Glutamatergic neuron (in vitro differentiated cells): Measurements from ENCODE around the gene CHCHD1. TPM values are rescaled to one million over a fixed set of nuclear protein-coding genes. Genes with fewer than 3 reads are reported as not detected.

Experiments
- DNase-seq: peaks from one replicate; pipeline ENCODE4 v3.0.0; 2022
- H3K27ac Mint-ChIP-seq: one replicate; pipeline ENCODE4 v1.8.0; 2020; ENCODE audit warnings: mild to moderate bottlenecking, mixed read lengths, inconsistent platforms; ENCODE audit not compliant: unreplicated experiment
- H3K27me3 Mint-ChIP-seq: one replicate; pipeline ENCODE4 v1.8.0; 2020; ENCODE audit warnings: mild to moderate bottlenecking, moderate library complexity, mixed read lengths, inconsistent platforms; ENCODE audit not compliant: unreplicated experiment
- H3K36me3 Mint-ChIP-seq: one replicate; pipeline ENCODE4 v1.8.0; 2020; ENCODE audit warnings: mild to moderate bottlenecking, mixed read lengths, inconsistent platforms; ENCODE audit not compliant: unreplicated experiment
- H3K4me1 Mint-ChIP-seq: one replicate; pipeline ENCODE4 v1.8.0; 2020; ENCODE audit warnings: mild to moderate bottlenecking, low read depth, mixed read lengths, inconsistent platforms; ENCODE audit not compliant: unreplicated experiment
- H3K4me3 Mint-ChIP-seq: one replicate; pipeline ENCODE4 v1.8.0; 2020; ENCODE audit warnings: mild to moderate bottlenecking, mixed read lengths, inconsistent platforms; ENCODE audit not compliant: unreplicated experiment
- H3K9me3 Mint-ChIP-seq: one replicate; pipeline ENCODE4 v1.8.0; 2020; ENCODE audit warnings: mild to moderate bottlenecking, moderate library complexity, mixed read lengths, inconsistent platforms; ENCODE audit not compliant: unreplicated experiment
- total RNA-seq: library from RNA; stranded (reverse); fragmentation: NEBNext Ultra II Directional; extraction: Animal tissue kit (Norgen Biotek cat#: 25700); gene quantifications from one replicate; pipeline ENCODE4 v1.2.1, GENCODE V29; 2021; ENCODE audit not compliant: unreplicated experiment
- TF ChIP-seq, protein P1 (sequence below): fragments of 200-600 bp; sonication (generic); IDR thresholded peaks from one replicate; pipeline ENCODE4 v1.5.0; 2021; ENCODE audit not compliant: partially characterized antibody, unreplicated experiment

CHCHD1 gene
- total RNA-seq, 1 donor from 2014 or later: 30.9 TPM

DNA sequence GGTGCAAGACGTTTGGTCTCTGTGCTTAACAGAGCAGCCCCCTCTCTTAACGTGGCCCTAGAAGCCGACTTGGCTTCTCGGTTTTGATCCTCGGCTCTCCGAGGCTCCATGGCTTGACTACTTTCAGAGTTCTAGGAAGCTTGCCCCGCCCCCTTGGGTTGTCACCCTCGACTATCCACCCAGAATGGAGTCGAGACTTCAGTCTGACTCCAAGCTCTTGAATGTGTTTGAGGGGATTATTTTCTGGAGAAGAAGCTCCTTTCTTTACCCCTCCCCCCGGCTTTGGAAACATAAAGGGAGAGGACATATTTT lies 37.2 kb upstream of the CHCHD1 start:
- TF ChIP-seq, protein P1, sequence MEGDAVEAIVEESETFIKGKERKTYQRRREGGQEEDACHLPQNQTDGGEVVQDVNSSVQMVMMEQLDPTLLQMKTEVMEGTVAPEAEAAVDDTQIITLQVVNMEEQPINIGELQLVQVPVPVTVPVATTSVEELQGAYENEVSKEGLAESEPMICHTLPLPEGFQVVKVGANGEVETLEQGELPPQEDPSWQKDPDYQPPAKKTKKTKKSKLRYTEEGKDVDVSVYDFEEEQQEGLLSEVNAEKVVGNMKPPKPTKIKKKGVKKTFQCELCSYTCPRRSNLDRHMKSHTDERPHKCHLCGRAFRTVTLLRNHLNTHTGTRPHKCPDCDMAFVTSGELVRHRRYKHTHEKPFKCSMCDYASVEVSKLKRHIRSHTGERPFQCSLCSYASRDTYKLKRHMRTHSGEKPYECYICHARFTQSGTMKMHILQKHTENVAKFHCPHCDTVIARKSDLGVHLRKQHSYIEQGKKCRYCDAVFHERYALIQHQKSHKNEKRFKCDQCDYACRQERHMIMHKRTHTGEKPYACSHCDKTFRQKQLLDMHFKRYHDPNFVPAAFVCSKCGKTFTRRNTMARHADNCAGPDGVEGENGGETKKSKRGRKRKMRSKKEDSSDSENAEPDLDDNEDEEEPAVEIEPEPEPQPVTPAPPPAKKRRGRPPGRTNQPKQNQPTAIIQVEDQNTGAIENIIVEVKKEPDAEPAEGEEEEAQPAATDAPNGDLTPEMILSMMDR: no peak
- Mint-ChIP-seq H3K27ac (peak overlapping the region; percentile 100), H3K9me3 (peaks cover 6% of the 10 kb centered on the region)

DNA sequence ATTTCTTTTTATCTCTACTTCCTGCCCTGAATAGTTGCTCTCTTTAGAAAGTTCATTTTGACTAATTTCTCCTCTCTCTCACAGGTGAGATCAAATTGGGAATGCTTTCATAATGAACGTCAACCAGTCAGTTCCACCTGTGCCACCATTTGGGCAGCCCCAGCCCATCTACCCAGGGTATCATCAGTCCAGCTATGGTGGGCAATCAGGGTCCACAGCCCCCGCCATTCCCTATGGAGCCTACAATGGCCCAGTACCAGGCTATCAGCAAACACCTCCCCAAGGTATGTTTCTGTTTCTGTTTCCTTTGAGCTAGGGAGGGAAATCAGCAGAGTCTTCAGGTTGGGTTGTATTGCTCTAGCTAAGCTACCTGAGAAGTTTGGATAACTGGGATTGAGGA lies 35.1 kb upstream of the CHCHD1 start:
- H3K9me3 Mint-ChIP-seq: peaks cover 6% of the 10 kb centered on the region
- H3K4me3 Mint-ChIP-seq: peak overlapping the region; percentile 30
- TF ChIP-seq, protein P1: no peak
- H3K27me3 Mint-ChIP-seq: peaks cover 6% of the 10 kb centered on the region
- H3K4me1 Mint-ChIP-seq: peaks cover 10% of the 10 kb centered on the region
- H3K27ac Mint-ChIP-seq: no peak overlapping the region
- H3K36me3 Mint-ChIP-seq: peaks cover 3% of the 10 kb centered on the region
- DNase-seq: no peak

More for the DNA sequence above, 37.2 kb upstream of the CHCHD1 start:
- Mint-ChIP-seq H3K36me3 (peaks cover 3% of the 10 kb centered on the region), H3K4me3 (peak overlapping the region; percentile 95), H3K27me3 (peaks cover 6% of the 10 kb centered on the region), H3K4me1 (peaks cover 10% of the 10 kb centered on the region)
- peak; percentile 67 for DNase-seq

DNA sequence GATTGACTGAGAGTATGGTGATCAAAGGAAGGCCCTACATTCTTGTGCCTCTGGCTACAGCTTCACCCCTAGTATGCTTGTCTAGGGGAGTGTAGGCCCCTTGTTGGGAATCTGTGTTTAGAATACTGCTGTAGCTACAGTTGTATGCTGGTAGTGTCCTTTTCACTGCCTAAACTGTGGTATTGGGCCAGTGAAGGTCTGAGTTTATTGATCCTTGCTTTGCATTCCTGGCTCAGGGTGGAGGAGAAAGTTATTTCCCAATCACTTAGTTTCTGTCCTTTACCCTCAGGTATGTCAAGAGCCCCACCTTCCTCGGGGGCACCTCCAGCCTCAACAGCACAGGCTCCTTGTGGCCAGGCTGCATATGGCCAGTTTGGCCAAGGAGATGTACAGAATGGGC lies 31.0 kb upstream of the CHCHD1 start:
- TF ChIP-seq, protein P1: no peak
- H3K4me3 Mint-ChIP-seq: no peak overlapping the region
- H3K36me3 Mint-ChIP-seq: peaks cover 3% of the 10 kb centered on the region
- H3K9me3 Mint-ChIP-seq: no peaks in the 10 kb centered on the region
- no peak overlapping the region for H3K27ac Mint-ChIP-seq
- no peak for DNase-seq
- H3K4me1 Mint-ChIP-seq: no peaks in the 10 kb centered on the region
- no peaks in the 10 kb centered on the region for H3K27me3 Mint-ChIP-seq

DNA sequence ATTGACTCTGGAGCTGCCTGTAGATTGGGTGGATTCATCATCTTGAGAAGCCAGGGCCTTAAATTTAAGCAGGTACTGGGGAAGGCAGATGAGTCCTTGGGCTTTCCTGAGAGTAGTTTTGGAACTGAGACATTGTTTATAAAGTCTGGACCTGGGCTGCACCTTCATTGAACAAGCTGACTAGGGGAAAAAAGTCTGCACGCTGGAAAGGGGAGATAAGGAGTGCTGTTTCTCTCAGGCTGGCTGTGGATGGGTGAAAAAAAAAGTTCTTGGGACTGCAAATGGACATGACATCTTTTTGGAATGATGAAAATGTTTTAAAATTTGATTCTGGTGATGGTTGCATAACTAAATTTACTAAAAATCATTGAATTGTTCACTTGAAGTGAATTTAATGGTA lies 25.7 kb upstream of the CHCHD1 start:
- no peak for DNase-seq
- Mint-ChIP-seq H3K27me3 (no peaks in the 10 kb centered on the region), H3K9me3 (no peaks in the 10 kb centered on the region), H3K4me1 (peaks cover 7% of the 10 kb centered on the region), H3K4me3 (no peak overlapping the region), H3K27ac (no peak overlapping the region), H3K36me3 (no peaks in the 10 kb centered on the region)
- TF ChIP-seq, protein P1: no peak

DNA sequence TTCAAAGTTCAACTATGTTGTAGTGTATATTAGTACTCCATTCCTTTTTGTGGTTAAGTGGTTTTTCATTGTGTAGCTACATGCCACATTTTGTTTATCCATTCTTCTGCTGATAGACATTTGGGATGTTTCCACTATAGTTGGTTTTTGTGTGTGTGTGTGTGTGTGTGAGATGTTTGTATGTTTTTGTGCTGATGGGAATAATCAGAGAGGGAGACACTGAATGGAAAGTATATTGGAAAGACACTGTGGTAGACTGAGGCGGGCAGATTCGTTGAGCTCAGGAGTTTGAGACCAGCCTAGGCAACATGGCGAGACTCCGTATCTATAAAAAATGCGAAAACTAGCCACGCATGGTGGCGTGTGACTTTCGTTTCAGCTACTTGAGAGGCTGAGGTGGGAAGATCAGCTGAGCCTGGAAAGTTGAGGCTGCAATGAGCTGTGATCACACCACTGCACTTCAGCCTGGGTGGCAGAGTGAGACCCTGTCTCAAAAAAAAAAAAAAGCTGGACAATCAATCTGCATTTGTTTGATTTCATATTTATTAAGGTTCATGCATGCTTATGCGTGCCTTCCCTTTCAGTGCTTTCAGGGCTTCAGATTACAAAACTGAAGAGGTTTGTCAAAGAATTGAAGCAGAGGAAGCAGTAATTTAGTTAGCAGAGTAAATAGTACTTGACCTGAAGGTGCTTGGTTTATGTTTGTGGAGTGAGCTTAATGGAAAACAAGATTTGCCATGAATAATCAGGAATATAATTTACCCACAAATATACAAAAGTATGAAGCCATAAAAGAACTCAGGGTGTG lies 22.9 kb upstream of the CHCHD1 start:
- TF ChIP-seq, protein P1: no peak
- H3K4me1 Mint-ChIP-seq: peaks cover 7% of the 10 kb centered on the region
- H3K9me3 Mint-ChIP-seq: no peaks in the 10 kb centered on the region
- H3K27ac Mint-ChIP-seq: peak overlapping the region; percentile 22
- peaks cover 5% of the 10 kb centered on the region for H3K36me3 Mint-ChIP-seq
- peak overlapping the region; percentile 2 for H3K4me3 Mint-ChIP-seq
- H3K27me3 Mint-ChIP-seq: no peaks in the 10 kb centered on the region
- no peak for DNase-seq
